Posterior cingulate gyrus (tissue), 11 donors: ENCODE results near the gene TRMT61B.

Source experiments
- DNase-seq, 10 donors: peaks; one replicate each; pipeline versions ENCODE4 v3.0.0 to v3.0.0-alpha.2; 2020 to 2021; ENCODE audit warnings: mixed read lengths in 3 of 10
- intact Hi-C: fragments of 100-400 bp; cut with DNase I; formaldehyde crosslinking; loops from one replicate; pipeline ENCODE4 v1.15.1; 2023

The TRMT61B gene

GRCh38 chr2:28869494-28870145 lies 489 bp downstream of the TRMT61B start:
- DNase-seq, result peak in 1 of 10 donors; percentile 9
- intact Hi-C loops, result loop anchor here (2.0 to 10.0 kb wide), 3 partner anchors 25 to 305 kb away; partner anchors contain the start of gene WDR43

- intact Hi-C loops, result no loop called here
- no peak for DNase-seq
Observed at GRCh38 chr2:28868611-28869010, 1.5 kb downstream of the TRMT61B start.

GRCh38 chr2:28855977-28856376 lies 14.1 kb downstream of the TRMT61B start:
- DNase-seq, result no peak
- intact Hi-C loops, result no loop called here

GRCh38 chr2:28855193-28855592 lies 14.9 kb downstream of the TRMT61B start:
- no peak for DNase-seq
- intact Hi-C loops, result no loop called here

DNA sequence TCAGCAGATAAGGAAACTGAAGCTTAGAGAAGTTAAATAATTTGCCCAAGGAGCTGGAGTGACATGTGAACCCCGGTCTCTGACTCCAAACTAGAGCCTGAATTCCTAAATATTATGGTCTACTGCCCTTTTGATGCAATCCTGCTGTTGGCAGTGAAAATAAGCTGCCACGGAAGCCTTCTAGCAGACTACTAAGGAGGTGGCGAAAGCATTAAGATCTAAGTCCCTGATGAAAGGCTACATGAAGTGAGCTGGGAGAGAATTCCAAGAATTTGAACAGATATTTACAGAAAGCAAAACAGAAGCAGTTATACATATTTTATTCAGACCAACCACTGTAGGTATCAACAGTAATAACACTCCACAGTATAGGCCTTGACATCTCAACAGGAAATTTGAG lies 28.1 kb downstream of the TRMT61B start:
- DNase-seq, result no peak
- intact Hi-C loops, result no loop called here

- no peak for DNase-seq
- intact Hi-C loops, result no loop called here
Observed at GRCh38 chr2:28838971-28839370, 31.1 kb downstream of the TRMT61B start.

- no peak for DNase-seq
- intact Hi-C loops, result no loop called here
Observed at GRCh38 chr2:28835781-28836180, 34.3 kb downstream of the TRMT61B start.

DNA sequence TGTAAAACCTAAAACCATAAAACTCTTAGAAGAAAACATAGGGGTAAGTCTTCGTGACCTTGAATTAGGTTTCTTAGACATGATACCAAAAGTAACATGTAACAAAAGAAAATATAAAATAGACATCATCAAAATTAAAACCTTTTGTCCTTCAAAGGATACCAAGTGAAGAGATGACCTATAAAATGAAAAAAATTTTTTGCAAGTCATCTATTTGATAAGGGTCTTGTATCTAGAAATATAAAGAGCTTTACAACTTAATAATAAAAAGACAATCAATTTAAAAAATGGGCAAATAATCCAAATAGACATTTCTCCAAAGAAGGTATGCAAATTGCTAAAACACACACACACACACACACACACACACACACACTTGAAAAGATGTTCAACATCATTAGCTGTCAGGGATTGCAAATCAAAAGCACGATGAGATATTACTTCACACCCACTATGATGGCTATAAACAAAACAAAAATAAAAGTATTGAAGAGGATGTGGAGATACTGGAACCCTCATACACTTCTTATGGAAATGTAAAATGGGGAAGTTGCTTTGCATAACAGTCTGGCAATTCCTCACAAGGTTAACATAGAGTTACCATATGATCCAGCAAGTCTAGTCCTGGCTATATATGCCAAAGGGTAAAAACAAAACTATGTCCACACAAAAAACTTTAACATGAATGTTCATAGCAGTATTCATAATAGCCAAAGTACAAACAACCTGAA lies 36.2 kb downstream of the TRMT61B start:
- intact Hi-C loops, result no loop called here
- DNase-seq, result no peak

DNA sequence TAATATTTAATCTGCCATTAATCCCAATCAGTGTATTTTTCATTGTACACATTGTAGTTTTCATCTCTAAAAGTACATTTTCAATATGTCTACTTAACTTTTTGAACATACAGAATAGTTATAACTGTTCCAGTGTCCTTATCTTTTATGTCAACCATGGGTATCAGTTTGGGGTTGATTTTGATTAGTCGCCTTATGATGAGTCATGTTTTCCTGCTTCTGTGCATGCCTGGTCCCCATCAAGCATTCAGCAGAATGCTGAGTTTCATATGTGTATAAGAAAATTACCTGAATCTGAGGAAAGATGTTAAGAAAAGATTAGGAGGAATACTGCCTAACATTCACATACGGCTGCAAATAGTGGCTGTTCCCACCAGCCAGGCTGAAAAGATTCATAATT lies 41.7 kb downstream of the TRMT61B start:
- DNase-seq, result no peak
- intact Hi-C loops, result no loop called here

DNA sequence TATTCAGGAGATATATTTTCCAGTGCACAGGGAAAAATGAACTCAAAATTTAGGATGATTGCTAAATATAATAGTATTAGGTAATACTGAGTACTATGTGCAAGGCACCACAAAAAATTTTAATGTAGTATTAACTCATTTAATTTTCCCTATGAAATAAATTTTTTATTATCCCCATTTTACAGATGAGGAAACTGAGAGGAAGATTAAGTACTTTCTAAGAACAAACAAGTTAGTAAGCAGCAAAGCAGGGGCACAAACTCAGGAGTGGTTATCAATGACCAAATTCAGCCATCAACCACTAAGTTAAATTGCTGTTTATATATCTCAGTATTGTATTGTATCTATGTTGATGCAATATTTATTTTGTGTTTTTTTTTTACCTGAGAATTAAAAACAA lies 45.2 kb downstream of the TRMT61B start:
- no peak for DNase-seq
- intact Hi-C loops, result no loop called here

GRCh38 chr2:28824207-28824606 lies 45.9 kb downstream of the TRMT61B start:
- no peak for DNase-seq
- intact Hi-C loops, result no loop called here

DNA sequence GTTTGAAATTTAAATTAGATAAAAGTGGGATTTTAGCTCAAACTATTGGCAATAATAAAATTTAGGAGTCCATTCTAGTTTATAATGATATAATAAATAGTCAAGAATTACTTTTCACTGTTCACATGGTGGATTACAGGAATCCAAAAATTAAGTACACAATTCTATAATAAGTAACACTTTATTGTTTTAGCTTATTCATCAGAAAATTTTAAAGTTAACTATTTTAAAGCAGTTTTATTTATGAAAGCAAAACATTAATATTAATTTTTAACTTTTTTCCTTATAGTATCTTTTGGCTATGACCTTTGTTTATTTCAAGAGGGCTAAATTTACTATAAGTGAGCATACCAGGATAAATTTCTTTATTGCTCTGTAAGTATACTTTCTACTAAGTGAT lies 48.1 kb downstream of the TRMT61B start:
- no peak for DNase-seq
- intact Hi-C loops, result no loop called here

- DNase-seq, result peak in 1 of 10 donors; percentile 25
- intact Hi-C loops, result no loop called here
Observed at GRCh38 chr2:28821295-28821958, 48.7 kb downstream of the TRMT61B start.

GRCh38 chr2:28818053-28818452 lies 52.1 kb downstream of the TRMT61B start:
- intact Hi-C loops, result no loop called here
- DNase-seq, result no peak

DNA sequence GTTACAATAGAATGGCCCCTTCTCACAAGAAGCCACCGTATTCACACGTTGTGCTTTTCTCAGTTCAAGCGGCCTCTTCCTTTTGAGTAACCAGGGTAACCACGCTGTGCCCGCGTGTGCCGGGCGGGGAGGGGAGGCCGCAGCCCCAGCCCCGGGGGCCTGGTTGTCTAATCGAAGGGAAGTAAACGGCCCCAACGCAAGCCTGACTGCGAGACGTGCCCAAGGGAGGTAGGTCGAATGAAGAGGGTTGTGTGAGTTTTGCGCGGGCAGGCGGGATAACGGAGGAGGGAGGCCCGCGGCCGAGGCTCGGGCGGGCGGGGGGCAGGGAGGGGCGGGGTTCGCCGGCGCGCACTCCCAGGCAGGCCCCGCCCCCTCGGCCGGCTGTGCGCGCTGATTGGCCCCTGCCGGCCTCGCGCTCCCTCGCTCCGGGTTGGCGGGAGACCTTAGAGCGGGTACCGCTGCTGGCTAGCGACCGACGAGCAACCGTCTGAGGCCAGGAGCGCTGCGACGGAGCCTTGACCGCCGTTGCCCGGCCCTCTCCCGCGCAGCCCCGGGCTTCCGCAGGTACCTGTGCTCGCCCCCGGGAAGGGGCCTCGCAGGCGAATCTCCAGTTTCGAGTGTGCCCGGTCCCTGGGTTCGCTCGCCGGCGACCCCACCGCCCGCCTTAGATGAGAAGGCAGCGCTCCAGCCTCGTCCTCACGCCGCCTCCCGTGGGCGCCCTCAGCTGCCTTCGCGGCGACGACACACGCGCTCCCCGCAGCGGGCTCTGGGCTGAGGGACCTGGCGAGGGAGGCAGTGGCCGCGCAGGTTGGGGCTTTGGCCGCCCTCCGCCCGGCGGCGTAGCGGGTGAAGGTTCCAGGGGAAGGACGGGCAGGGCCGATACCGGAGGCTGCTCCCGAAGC lies 59.5 kb downstream of the TRMT61B start, which contains the start of gene SPDYA:
SPDYA (plus strand) TSS at position 451 of the 902 bp plus-strand sequence. CDS start 5,181 bp downstream, outside the sequence.
- intact Hi-C loops, result no loop called here
- DNase-seq, result peak; percentile 20 to 96 (median 68)

DNA sequence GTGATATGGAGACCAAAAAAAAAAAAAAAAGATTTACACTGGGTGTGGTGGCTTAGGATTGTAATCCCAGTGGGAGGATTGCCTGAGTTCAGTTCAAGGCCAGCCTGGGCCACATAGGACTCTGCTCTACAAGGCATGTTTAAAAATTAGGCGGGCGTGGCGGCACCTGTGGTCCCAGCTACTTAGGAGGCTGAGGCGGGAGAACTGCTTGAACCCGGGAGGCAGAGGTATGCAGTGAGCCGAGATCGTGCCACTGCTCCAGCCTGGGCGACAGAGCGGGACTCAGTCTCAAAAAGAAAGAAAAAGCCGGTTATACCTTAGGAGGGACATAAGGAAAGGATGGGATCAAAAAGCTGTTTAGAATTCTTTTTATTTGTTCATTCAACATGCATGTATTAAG lies 60.2 kb downstream of the TRMT61B start:
- intact Hi-C loops, result no loop called here
- peak in 2 of 10 donors; percentile 54 to 62 for DNase-seq

DNA sequence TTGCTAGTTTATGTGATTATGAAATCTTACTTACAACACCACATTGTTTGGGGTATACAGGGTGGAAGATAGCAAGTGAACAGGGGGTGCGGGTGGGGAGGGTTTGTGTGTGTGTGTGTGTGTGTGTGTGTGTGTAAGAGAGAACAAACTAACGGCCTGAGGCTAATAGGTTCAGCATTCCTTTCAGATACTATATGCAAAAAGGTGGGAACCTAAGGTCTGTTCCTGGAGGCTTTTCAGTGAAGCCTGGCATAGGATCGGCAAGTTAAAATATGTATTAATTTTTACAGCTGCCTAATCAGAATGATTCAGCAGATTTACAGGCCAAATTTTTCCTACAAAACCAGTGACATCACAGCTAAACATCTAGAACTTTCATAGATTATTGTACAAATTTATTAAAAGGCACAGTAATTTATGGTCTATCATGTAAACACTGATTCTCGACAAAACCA lies 67.1 kb downstream of the TRMT61B start:
- DNase-seq, result no peak
- intact Hi-C loops, result no loop called here

GRCh38 chr2:28801726-28802125 lies 68.4 kb downstream of the TRMT61B start:
- intact Hi-C loops, result no loop called here
- DNase-seq, result no peak
